ENCODE data around the gene UBIAD1.

DNA sequence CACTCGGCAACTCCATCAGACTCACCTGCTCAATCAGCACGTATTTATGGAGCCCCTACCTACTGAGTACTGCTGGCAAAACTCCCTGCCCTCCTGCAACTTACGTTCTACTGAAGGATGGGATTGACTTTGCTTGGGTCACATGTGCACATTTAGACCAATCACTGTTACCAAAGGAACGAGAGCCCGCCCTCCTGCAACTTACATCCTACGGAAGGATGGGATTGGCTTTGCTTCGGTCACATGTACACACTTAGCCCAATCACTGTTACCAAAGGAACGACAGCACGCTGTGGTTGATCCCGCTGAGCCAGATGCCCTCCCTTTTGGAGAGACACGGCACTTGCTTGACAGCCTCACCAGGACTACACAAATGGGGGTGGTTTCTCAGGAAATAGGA, 46.0 kb downstream of the UBIAD1 start:
- TF ChIP-seq, protein P1, sequence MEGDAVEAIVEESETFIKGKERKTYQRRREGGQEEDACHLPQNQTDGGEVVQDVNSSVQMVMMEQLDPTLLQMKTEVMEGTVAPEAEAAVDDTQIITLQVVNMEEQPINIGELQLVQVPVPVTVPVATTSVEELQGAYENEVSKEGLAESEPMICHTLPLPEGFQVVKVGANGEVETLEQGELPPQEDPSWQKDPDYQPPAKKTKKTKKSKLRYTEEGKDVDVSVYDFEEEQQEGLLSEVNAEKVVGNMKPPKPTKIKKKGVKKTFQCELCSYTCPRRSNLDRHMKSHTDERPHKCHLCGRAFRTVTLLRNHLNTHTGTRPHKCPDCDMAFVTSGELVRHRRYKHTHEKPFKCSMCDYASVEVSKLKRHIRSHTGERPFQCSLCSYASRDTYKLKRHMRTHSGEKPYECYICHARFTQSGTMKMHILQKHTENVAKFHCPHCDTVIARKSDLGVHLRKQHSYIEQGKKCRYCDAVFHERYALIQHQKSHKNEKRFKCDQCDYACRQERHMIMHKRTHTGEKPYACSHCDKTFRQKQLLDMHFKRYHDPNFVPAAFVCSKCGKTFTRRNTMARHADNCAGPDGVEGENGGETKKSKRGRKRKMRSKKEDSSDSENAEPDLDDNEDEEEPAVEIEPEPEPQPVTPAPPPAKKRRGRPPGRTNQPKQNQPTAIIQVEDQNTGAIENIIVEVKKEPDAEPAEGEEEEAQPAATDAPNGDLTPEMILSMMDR (IDR thresholded peaks at IDR 0.05) = no peak
- no peak for TF ChIP-seq EP300 (IDR thresholded peaks at IDR 0.05)
